IMR-90 (cell line): ENCODE results near the gene IQCM. TPM values are rescaled to one million over a fixed set of nuclear protein-coding genes. Genes with fewer than 3 reads are reported as not detected.

Experiments used
- ATAC-seq: fragments of 200-7000 bp; cut with Tn5 transposase; 2 replicates; pipeline ENCODE4 v1.9.1; 2020; ENCODE audit warnings: low read depth, mild to moderate bottlenecking, moderate library complexity
- BruUV-seq: library from RNA; stranded (reverse); fragments of 400-500 nt; replicated peaks from 2 replicates; lab custom pipeline; 2021; lab: Mats Ljungman, UMichigan
- CTCF ChIA-PET: fragments of 300-600 bp; formaldehyde crosslinking; extraction: SDS; loops from one replicate; lab custom pipeline; 2021; ENCODE audit warnings: antibody characterized with exemption; lab: Yijun Ruan, JAX
- POLR2A ChIA-PET: fragments of 300-600 bp; sonication (Branson Sonifier 250); formaldehyde crosslinking; loops from one replicate; lab custom pipeline; 2022; ENCODE audit warnings: antibody characterized with exemption; ENCODE audit not compliant: unreplicated experiment; lab: Charles Lee
- DNase-seq: peaks from one replicate; pipeline ENCODE4 v3.0.0; 2013
- H2AFZ ChIP-seq: replicated peaks from 2 replicates; pipeline ENCODE3; 2013; ENCODE audit warnings: low read length, mild to moderate bottlenecking; ENCODE audit not compliant: poor library complexity
- H2AK5ac ChIP-seq: 2 replicates; pipeline ENCODE4 v1.6.1; 2013; ENCODE audit warnings: low read depth, low read length, inconsistent platforms
- H2AK9ac ChIP-seq: replicated peaks from 2 replicates; pipeline ENCODE3; 2013; ENCODE audit warnings: mild to moderate bottlenecking, low read depth, low read length, moderate library complexity; ENCODE audit not compliant: poor library complexity
- H2BK120ac ChIP-seq: 2 replicates; pipeline ENCODE4 v1.6.1; 2013; ENCODE audit warnings: low read depth, low read length, inconsistent platforms
- H2BK15ac ChIP-seq: 3 replicates; pipeline ENCODE4 v1.6.1; 2013; ENCODE audit warnings: low read depth, low read length, inconsistent platforms
- H2BK20ac ChIP-seq: 2 replicates; pipeline ENCODE4 v1.6.1; 2013; ENCODE audit warnings: low read depth, mild to moderate bottlenecking, inconsistent platforms, low read length, moderate library complexity
- H2BK5ac ChIP-seq: 2 replicates; pipeline ENCODE4 v1.6.1; 2013; ENCODE audit warnings: mild to moderate bottlenecking, low read depth, low read length, inconsistent platforms; ENCODE audit not compliant: poor library complexity, severe bottlenecking
- H3K14ac ChIP-seq: replicated peaks from 2 replicates; pipeline ENCODE4 v1.6.1; 2013; ENCODE audit warnings: low read depth, low read length, inconsistent platforms
- H3K18ac ChIP-seq: 2 replicates; pipeline ENCODE4 v1.6.1; 2013; ENCODE audit warnings: low read depth, low read length, control low read depth
- H3K23ac ChIP-seq: 2 replicates; pipeline ENCODE4 v1.6.1; 2013; ENCODE audit warnings: low read depth, low read length, inconsistent platforms
- H3K27ac ChIP-seq: 2 replicates; pipeline ENCODE4 v1.5.1; 2013; ENCODE audit warnings: mild to moderate bottlenecking, control low read depth, low read length; ENCODE audit not compliant: insufficient read depth
- H3K27me3 ChIP-seq: 2 replicates; pipeline ENCODE4 v1.6.1; 2013; ENCODE audit warnings: low read length; ENCODE audit not compliant: control insufficient read depth, insufficient read depth
- H3K36me3 ChIP-seq: 2 replicates; pipeline ENCODE4 v1.6.1; 2013; ENCODE audit warnings: low read length, mixed read lengths; ENCODE audit not compliant: control insufficient read depth, insufficient read depth
- H3K4ac ChIP-seq: 2 replicates; pipeline ENCODE4 v1.6.1; 2013; ENCODE audit warnings: low read depth, low read length, inconsistent platforms
- H3K4me1 ChIP-seq: 2 replicates; pipeline ENCODE4 v1.6.1; 2013; ENCODE audit warnings: low read length, mixed read lengths; ENCODE audit not compliant: control insufficient read depth, insufficient read depth
- H3K4me2 ChIP-seq: 2 replicates; pipeline ENCODE4 v1.6.1; 2013; ENCODE audit warnings: low read depth, mild to moderate bottlenecking, control low read depth, low read length, moderate library complexity
- H3K4me3 ChIP-seq: 2 replicates; pipeline ENCODE4 v1.5.1; 2013; ENCODE audit warnings: low read depth, mild to moderate bottlenecking, control low read depth, low read length, moderate library complexity; ENCODE audit not compliant: insufficient read depth
- H3K56ac ChIP-seq: 2 replicates; pipeline ENCODE4 v1.6.1; 2013; ENCODE audit warnings: low read length, inconsistent platforms; ENCODE audit not compliant: insufficient read depth; ENCODE audit errors: extremely low read depth
- H3K79me1 ChIP-seq, 2 experiments: 2 replicates each; pipeline ENCODE4 v1.6.1; 2013; ENCODE audit warnings: low read length in 2 of 2, inconsistent platforms in 1 of 2, low read depth in 1 of 2
- H3K9ac ChIP-seq: 2 replicates; pipeline ENCODE4 v1.6.1; 2013; ENCODE audit warnings: low read depth, low read length, control low read depth
- H3K9me1 ChIP-seq: 2 replicates; pipeline ENCODE4 v1.6.1; 2013; ENCODE audit warnings: low read length, inconsistent platforms; ENCODE audit not compliant: insufficient read depth
- H3K9me3 ChIP-seq: 2 replicates; pipeline ENCODE4 v1.6.1; 2013; ENCODE audit warnings: low read length; ENCODE audit not compliant: control insufficient read depth, insufficient read depth
- H4K20me1 ChIP-seq: 2 replicates; pipeline ENCODE4 v1.6.1; 2013; ENCODE audit warnings: low read length, inconsistent platforms; ENCODE audit not compliant: insufficient read depth
- H4K5ac ChIP-seq: 2 replicates; pipeline ENCODE4 v1.6.1; 2013; ENCODE audit warnings: mild to moderate bottlenecking, low read depth, low read length, control low read depth
- H4K8ac ChIP-seq, 2 experiments: 2 replicates each; pipeline ENCODE4 v1.6.1; 2013; ENCODE audit warnings: low read depth in 2 of 2, low read length in 2 of 2, control low read depth in 1 of 2, inconsistent platforms in 1 of 2
- H4K91ac ChIP-seq: 2 replicates; pipeline ENCODE4 v1.6.1; 2013; ENCODE audit warnings: low read depth, low read length, inconsistent platforms; ENCODE audit not compliant: insufficient read depth
- CEBPB ChIP-seq: IDR thresholded peaks from 2 replicates; pipeline ENCODE4 v1.6.1; 2012; ENCODE audit warnings: low read depth, low read length, improper control_type of control experiment
- CHD1 ChIP-seq: IDR thresholded peaks from 2 replicates; pipeline ENCODE4 v1.6.1; 2012; ENCODE audit warnings: low read depth, low read length, improper control_type of control experiment
- CTCF ChIP-seq: conservative IDR thresholded peaks from 2 replicates; pipeline ENCODE4 v1.5.1; 2012; ENCODE audit warnings: mild to moderate bottlenecking, low read depth, low read length, improper control_type of control experiment
- MAFK ChIP-seq: IDR thresholded peaks from 2 replicates; pipeline ENCODE4 v1.6.1; 2012; ENCODE audit warnings: low read depth, low read length, improper control_type of control experiment
- POLR2A ChIP-seq: IDR thresholded peaks from 2 replicates; pipeline ENCODE4 v1.6.1; 2012; ENCODE audit warnings: mild to moderate bottlenecking, low read depth, low read length
- RAD21 ChIP-seq: IDR thresholded peaks from 2 replicates; pipeline ENCODE4 v1.6.1; 2012; ENCODE audit warnings: low read length, improper control_type of control experiment
- RCOR1 ChIP-seq: IDR thresholded peaks from 2 replicates; pipeline ENCODE4 v1.6.1; 2012; ENCODE audit warnings: mild to moderate bottlenecking, low read length, improper control_type of control experiment; ENCODE audit not compliant: insufficient replicate concordance
- SMC3 ChIP-seq: fragments of 150-350 bp; IDR thresholded peaks from 2 replicates; pipeline ENCODE4 v1.6.1; 2016; ENCODE audit warnings: low read depth, mild to moderate bottlenecking, antibody characterized with exemption, low read length, moderate library complexity
- WGBS, 2 experiments: methylation state at CpG; one replicate each; pipeline versions ENCODE4 v1.1.5 to v1.1.7; 2013; ENCODE audit warnings: missing lambda C conversion rate in 2 of 2; ENCODE audit not compliant: insufficient read length in 1 of 2; ENCODE audit errors: extremely low coverage in 2 of 2; 5-methylcytosine and 5-hydroxymethylcytosine counted together
- dilution Hi-C: fragments of 300-500 bp; cut with HindIII; formaldehyde crosslinking; loops from one replicate; pipeline ENCODE4 v1.14.3; 2018; ENCODE audit warnings: low sequenced_read_pairs; ENCODE audit not compliant: unreplicated experiment
- in situ Hi-C: fragments of 300-500 bp; cut with MboI; formaldehyde crosslinking; loops from 3 replicates; pipeline ENCODE4 v1.14.3; 2019; ENCODE audit warnings: low sequenced_read_pairs, inconsistent platforms, mixed read lengths
- intact Hi-C: fragments of 100-400 bp; cut with micrococcal nuclease; formaldehyde crosslinking; loops from 2 replicates; pipeline ENCODE4 v1.10.0; 2022
- polyA plus RNA-seq, 3 experiments: library from polyadenylated mRNA; depleted of rRNA; stranded (reverse); fragments of >200 nt; gene quantifications; 2 replicates each; pipeline ENCODE4 v1.2.3, GENCODE V29; 2012; ENCODE audit warnings: low replicate concordance in 1 of 3
- total RNA-seq: library from RNA; depleted of rRNA; stranded (reverse); fragments of >200 nt; gene quantifications from 2 replicates; pipeline ENCODE4 v1.2.3, GENCODE V29; 2012
- TF ChIP-seq, protein P1 (sequence below): fragments of 150-350 bp; IDR thresholded peaks from 2 replicates; pipeline ENCODE4 v1.6.1; 2017; ENCODE audit warnings: mild to moderate bottlenecking, antibody characterized with exemption, low read length, low read depth

Gene IQCM
- total and polyA plus RNA-seq, 2 of the 4 experiments (the other 2 are of a cell fraction) = not detected

DNA sequence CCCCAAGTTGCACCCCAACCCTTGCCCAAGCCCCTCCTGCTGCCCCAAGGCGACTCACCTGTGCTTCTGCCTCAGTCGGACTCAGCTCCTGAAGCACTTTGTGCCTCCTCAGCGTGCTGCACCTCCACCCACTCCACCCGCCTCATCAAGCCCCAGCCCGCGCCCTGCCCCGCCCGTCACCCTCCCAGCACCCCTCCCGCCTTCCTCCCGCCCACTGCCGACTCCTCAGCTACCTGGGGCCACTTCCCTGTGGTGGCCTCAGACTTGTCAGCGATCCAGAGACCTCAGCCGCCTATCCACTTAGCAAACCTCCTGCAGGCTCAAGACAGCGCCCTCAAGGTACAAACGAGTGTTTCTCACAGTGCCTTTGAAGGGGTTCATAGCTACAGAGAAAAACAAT is 19.6 kb upstream of the IQCM start:
- H3K27me3 ChIP-seq = no peaks in the 10 kb centered on the region
- no peaks in the 10 kb centered on the region for H4K20me1 ChIP-seq
- no peak overlapping the region for H4K91ac ChIP-seq
- H4K8ac ChIP-seq = no peak overlapping the region
- H3K23ac ChIP-seq = no peak overlapping the region
- H3K4ac ChIP-seq = no peak overlapping the region
- no peak overlapping the region for H2AK9ac ChIP-seq
- TF ChIP-seq RCOR1 (no peak), SMC3 (no peak), RAD21 (no peak), MAFK (no peak), POLR2A (no peak), CEBPB (no peak), CHD1 (no peak), CTCF (no peak)
- TF ChIP-seq, protein P1, sequence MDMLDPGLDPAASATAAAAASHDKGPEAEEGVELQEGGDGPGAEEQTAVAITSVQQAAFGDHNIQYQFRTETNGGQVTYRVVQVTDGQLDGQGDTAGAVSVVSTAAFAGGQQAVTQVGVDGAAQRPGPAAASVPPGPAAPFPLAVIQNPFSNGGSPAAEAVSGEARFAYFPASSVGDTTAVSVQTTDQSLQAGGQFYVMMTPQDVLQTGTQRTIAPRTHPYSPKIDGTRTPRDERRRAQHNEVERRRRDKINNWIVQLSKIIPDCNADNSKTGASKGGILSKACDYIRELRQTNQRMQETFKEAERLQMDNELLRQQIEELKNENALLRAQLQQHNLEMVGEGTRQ = no peak
- no peak overlapping the region for H3K14ac ChIP-seq
- in situ Hi-C loops = no loop called here
- no peak for DNase-seq
- no peaks in the 10 kb centered on the region for H3K9me3 ChIP-seq
- intact Hi-C loops = no loop called here
- no peaks in the 10 kb centered on the region for H3K36me3 ChIP-seq
- no peak overlapping the region for H2BK5ac ChIP-seq
- no peak overlapping the region for H2BK20ac ChIP-seq
- no peak overlapping the region for H3K27ac ChIP-seq
- no peak overlapping the region for H3K9ac ChIP-seq
- H4K5ac ChIP-seq = no peak overlapping the region
- no peaks in the 10 kb centered on the region for H3K79me1 ChIP-seq
- 95% methylated on average over 13 of the region's 15 CpGs; no CpG with 5 or more reads in 1 of the 2 experiments for WGBS, 2 experiments
- no peak overlapping the region for H2BK120ac ChIP-seq
- no peak overlapping the region for H2BK15ac ChIP-seq
- CTCF ChIA-PET = no interaction called here
- H3K4me2 ChIP-seq = no peak overlapping the region
- no peaks in the 10 kb centered on the region for H3K9me1 ChIP-seq
- ATAC-seq = no peak
- H2AK5ac ChIP-seq = no peak overlapping the region
- no peak overlapping the region for H3K4me3 ChIP-seq
- no peak overlapping the region for H3K56ac ChIP-seq
- no TSS peak for BruUV-seq
- POLR2A ChIA-PET = no interaction called here
- dilution Hi-C loops = no loop called here
- H2AFZ ChIP-seq = no peak overlapping the region
- no peaks in the 10 kb centered on the region for H3K4me1 ChIP-seq
- H3K18ac ChIP-seq = no peak overlapping the region
